Stimulated activated CD4-positive, alpha-beta T cell treated with anti-CD3 and anti-CD28 coated beads, Interleukin-1b, Interleukin-23, amount 100 ng/mL, for 48 hours (primary cell): ENCODE results near the gene GRAP.

Experiments
- DNase-seq: peaks from one replicate; pipeline ENCODE4 v3.0.0-alpha.2; 2020

GRAP gene

DNA sequence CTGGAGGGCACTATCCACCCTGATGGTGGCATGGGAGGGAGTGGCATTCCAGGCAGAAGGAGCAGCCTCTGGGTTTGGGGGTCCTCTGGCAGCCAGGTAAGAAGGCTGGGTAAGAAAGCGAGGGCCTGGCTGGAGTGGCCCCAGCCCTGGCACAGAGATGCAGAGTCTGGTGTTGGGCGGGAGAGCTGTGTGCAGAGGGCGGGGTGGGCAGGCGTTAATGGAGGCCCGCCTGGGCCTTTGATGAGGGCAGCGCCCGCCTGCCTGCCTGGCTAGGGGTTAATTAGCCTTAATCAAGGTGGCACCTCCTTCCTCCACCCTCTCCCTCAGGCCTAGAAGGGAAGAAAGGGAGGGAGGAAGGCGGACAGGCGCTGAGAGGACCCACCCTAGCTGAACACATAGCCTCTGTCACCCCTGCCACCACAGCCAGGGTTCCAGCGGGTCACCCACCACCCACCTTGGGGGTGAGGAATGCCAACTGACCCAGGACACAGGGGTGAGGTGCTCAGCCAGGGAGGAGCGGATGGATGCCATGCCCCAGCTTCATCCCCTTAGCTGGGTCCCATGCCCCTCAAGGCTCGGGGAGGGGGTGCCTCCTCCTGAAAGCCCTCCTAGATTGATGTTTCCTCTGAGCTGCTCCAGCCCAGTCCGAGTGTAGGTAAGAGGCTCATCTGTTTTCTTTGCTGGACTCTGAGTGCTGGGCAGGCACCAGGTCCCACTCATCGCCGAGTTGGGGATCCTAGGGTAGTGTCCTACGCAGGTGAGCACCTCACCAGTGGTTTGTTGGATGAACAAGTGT lies 28.8 kb downstream of the GRAP start:
- DNase-seq, result no peak

DNA sequence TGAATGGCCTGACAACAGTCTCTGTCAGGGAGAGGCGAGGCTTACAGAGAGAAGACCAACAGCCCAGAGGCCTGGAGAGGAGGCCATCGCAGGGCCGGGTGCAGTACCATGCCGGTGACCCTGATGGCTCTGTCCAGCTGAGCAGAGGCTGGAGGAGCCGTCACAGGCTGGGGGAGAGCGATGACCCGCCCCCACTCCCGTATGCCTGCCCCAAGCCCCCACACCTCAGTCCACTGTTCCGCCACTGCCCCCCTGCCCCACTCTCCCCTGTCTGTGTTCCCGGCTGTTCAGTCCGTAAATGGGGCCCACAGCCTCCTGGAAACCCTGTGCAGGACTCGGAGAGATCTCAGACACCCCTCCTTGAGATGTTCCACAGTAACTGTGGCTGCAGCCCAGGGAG lies 29.4 kb downstream of the GRAP start:
- no peak for DNase-seq

DNA sequence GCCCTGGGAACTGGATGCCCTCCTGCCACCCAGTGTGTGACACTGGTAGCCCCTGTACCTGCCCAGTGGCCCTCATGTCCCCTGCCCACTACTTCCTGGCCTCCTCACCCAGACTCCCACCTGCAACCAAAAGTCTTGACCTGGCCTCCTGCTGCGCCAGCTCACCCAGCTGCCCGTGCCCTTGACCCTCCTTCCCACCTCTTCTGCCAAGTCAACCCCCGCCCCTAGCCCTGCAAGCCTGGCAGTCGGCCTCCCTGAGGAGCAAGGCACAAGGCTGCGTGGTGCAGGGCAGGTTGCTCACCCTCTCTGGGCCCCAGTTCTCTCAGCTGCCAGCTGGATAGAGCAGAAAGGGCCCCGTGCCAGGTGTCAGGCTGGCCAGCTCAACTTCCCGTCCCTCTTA lies 29.9 kb downstream of the GRAP start:
- DNase-seq, result no peak

DNA sequence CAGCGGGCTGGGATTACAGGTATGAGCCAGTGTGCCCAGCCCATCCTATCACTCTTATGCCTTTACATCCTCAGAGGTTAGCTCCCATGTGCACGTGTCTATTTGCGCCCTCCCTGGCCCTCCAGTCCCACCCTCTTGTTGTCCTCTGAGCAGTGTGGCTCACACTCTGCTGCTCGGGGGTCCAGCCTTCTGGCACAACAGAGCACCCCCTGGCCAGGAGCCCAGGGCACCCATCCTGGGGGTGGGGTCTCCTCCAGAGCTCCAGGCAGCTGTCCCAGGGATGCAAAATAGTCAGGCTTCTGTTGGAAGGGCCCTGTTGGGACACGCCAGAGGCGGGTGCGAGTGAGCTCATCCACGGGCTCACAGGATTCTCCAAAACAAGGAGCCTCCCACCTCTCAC lies 30.5 kb downstream of the GRAP start:
- DNase-seq, result no peak

GRCh38 chr17:19015428-19015827 lies 31.3 kb downstream of the GRAP start:
- no peak for DNase-seq

DNA sequence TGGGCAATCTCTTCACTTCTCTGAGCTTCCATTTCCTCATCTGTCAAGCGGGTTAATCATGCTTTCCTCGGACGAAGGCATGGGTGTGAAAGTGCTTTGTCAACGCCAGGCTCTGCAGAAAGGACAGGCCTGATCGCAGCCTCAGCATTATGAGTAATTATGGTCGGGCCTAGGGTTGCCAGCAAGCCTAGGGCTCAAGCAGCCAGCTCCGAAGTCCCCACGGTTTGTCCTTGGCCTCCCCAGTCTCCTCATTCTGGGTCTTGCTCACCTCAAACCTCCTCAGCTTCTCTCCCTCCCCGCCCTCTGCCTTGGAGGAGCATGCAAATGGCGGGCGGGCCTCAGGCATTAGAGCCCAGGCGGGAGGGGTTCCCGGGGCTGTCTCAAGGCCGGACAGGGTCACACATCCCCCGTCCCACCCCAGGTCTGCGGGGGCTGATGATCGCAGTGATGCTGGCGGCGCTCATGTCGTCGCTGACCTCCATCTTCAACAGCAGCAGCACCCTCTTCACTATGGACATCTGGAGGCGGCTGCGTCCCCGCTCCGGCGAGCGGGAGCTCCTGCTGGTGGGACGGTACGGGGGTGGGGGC lies 32.0 kb downstream of the GRAP start:
- DNase-seq, result no peak

- DNase-seq, result no peak
Measured at GRCh38 chr17:19013806-19014627, 32.7 kb downstream of the GRAP start.

DNA sequence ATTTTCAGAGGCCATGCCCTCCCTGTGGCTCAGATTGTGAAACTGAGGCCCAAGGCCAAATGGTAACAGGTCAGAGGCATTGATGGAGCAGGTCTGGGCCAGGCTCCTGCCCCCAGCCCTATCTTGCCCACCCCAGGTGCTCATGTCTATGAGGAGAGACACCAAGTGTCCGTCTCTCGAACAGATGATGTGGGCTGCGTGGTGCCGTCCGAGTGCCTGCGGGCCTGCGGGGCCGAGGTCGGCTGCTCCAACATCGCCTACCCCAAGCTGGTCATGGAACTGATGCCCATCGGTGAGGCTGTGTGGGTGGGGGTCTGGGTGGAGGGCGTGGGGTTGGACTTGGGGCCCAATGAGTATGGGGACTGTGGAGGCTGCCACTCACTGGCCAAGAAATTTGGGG lies 33.5 kb downstream of the GRAP start:
- DNase-seq, result no peak

- DNase-seq, result no peak
Measured at GRCh38 chr17:19012171-19013080, 34.3 kb downstream of the GRAP start.

GRCh38 chr17:19011581-19011980 lies 35.2 kb downstream of the GRAP start:
- DNase-seq, result no peak

DNA sequence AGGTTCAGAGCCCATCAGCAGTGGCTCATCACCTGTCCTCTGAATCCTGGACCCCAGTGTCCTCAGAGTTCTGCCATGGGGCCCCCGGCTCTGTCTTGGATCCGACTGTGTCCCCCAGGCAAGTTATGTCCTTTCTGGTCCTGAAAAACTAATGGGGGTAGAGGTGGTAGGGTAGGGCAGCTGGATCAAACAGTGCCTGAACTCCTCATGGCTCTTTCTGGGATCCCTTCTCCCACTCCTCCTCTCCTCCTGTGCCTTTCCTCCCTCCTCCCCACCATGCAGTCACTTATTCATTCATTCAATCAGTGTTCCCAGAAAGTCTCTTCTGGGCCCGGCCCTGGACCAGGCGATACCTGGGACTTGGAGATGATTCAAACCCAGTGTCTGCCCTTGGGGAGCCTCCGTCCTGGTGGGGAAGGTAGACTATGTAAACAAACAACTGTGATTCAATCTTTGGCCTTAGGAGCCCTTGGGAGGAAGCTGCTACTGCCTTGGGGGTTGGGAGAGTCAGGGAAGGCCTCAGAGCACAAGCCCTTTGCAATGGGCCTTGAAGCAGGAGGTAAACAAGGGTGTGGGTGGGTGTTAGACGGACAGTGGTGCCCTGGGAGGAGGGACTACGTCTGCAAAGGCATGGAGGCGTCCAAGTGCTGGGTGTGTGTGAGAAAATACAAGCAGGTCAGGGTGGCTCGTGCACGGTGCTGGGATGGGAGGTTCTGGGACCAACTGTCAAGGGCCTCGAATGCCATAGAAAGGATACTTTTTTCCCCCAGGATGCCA lies 35.8 kb downstream of the GRAP start:
- no peak for DNase-seq

DNA sequence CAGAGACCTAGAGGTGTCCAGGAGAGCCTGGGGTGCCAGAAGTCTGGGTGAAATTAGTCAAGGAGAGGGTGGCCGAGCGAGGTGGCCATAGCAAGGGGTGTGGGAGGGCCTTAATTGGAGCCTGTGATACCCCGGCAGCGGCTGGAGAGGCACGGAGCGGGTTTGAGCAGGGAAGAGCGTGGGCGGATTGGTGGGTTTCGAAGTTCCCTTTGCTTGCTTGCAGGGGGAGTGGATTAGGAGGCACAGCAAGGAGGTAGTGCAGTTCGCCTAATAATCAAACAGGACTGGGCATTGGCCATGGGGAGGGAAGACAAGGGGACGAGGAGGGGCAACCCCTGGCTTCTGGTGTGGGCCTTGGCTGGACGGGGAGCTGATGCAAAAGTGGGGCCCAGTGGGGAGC lies 36.8 kb downstream of the GRAP start:
- no peak for DNase-seq

DNA sequence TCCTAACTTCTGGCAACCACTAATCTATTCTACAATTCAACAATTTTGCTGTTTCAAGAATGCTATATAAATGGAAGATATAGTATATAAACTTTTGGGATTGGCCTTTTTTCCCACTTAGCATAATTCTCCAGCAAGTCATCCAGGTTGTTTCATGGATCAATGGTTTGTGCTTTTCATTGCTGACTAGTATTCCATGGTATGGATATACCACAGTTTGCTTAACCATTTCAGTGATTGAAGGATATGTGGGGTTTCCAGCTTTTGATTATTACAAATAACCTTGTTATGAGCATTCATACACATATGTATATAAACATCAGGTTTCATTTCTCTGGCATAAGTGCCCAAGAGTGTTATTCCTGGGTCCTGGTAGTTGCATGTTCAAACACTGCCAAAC lies 40.1 kb downstream of the GRAP start:
- DNase-seq, result no peak

- DNase-seq, result no peak
Measured at GRCh38 chr17:19005789-19006430, 40.8 kb downstream of the GRAP start.

DNA sequence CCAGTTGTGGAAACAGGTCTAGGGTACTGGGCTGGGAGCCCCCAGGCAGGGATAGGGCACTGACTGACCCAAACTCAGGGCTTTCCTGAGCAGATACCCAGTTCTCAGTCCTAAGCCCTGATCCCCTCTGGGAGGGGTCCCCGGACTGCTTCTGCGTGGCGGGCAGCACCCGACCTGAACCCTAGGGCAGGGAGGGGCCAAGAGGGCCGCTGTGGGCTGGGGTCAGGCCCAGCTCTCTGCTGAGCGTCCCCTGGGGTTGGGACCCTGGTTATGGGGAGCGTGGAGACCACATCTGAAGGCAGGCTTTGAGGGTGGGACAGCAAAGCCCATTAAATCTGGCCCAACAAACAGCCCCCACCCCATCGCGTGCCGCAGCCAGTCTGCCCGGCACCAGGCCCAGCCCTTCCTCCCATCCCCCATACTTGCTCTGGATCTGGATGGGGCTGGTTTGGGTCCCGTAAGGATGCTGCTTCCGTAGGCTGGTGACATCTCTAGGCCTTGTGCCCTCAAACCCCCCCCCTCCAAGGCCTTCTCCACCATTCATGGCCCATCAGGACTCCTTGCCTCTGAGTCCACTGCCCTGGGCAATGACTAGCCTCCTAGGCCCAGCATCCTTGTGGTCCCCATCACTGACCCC lies 41.5 kb downstream of the GRAP start:
- no peak for DNase-seq

GRCh38 chr17:19004421-19005136 lies 42.2 kb downstream of the GRAP start, which contains the start of gene FAM83G:
FAM83G (minus strand) TSS chr17:19004764; CDS start chr17:19004041, 723 bp downstream.
- DNase-seq, result peak; percentile 87

DNA sequence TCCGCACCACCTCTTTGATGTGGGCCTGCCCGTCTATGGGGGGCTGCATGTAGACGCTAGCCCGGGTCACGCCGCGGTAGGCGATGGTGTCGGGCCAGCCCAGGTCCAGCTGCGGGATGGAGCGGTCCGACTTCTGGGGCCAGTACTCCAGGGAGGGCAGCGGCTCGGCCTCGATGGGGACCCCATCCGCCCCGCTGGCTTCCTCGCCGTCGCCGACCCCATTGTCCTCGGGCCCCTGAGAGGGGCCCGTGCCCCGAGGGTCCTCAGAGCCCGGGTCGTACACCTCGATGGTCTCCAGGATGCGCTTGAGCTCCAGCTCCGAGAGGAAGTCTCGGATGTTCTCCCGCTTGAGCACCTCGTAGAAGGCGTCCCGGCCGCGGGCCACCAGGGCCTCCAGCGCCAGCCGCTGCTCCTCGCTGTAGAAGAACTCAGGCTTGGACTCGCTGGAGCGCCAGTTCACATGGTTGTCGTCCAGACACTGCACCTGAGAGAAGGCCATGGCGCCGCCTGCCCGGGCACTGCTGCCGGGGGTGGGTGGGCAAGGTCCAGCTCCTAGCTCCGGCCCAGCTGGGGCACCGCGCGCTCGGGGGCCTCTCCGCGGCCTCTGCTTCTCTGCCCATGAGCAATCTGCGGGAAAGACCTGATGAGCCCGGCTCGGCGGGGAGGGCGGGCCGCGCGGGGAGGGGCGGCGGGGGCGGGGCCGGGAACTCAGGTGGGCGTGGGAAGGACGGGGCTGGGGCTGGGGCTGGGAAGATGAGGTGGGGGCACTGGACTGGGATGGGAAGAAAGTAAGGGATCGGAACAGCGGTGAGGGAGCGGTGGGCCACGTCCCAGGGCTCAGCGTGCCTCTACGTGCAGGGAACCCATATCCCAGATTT lies 43.0 kb downstream of the GRAP start:
- DNase-seq, result peak; percentile 43

GRCh38 chr17:19002805-19003542 lies 43.8 kb downstream of the GRAP start:
- no peak for DNase-seq
